ACHN (cell line): ENCODE data around the gene DHTKD1.
A peak's percentile ranks its signal among the peaks of the same experiment; 100 is the strongest.
"Not testable (repeated sequence)": the region's sequence is repeated elsewhere in the genome, so short reads cannot be mapped to it uniquely, and the experiment has no call there.

Source experiments
- DNase-seq: peaks from one replicate; pipeline ENCODE4 v3.0.0-alpha.2; 2015
- in situ Hi-C: cut with HindIII; loops from 2 replicates; pipeline ENCODE4 v1.10.0; 2017; ENCODE audit warnings: low sequenced_read_pairs, low pct_ligation_motif_present, low pct_unique_long_range_greater_than_20kb

The DHTKD1 gene

GRCh38 chr10:12062754-12063482, 5.8 kb upstream of the DHTKD1 start:
- in situ Hi-C loops: no loop called here

GRCh38 chr10:12063483-12063818, 5.3 kb upstream of the DHTKD1 start:
- in situ Hi-C loops: no loop called here
- DNase-seq: no peak

More at GRCh38 chr10:12062754-12063482, 5.8 kb upstream of the DHTKD1 start:
- no peak for DNase-seq

GRCh38 chr10:12067336-12067735, 1.4 kb upstream of the DHTKD1 start:
- DNase-seq: peak; percentile 78
- in situ Hi-C loops: no loop called here

GRCh38 chr10:12071441-12071840, 2.7 kb downstream of the DHTKD1 start:
- DNase-seq, in situ Hi-C loops: not testable (repeated sequence)

GRCh38 chr10:12073526-12073925, 4.8 kb downstream of the DHTKD1 start:
- in situ Hi-C loops: no loop called here
- DNase-seq: no peak

GRCh38 chr10:12077580-12078180, 8.9 kb downstream of the DHTKD1 start:
- in situ Hi-C loops: no loop called here
- no peak for DNase-seq

- in situ Hi-C loops: no loop called here
- DNase-seq: no peak
Measured at GRCh38 chr10:12081470-12081869, 12.7 kb downstream of the DHTKD1 start.

- in situ Hi-C loops: no loop called here
- DNase-seq: no peak
Measured at GRCh38 chr10:12081879-12082557, 13.3 kb downstream of the DHTKD1 start.

GRCh38 chr10:12088919-12089318, 20.2 kb downstream of the DHTKD1 start:
- in situ Hi-C loops: no loop called here
- DNase-seq: no peak

GRCh38 chr10:12091421-12091820, 22.7 kb downstream of the DHTKD1 start:
- in situ Hi-C loops: no loop called here
- DNase-seq: no peak

GRCh38 chr10:12097361-12097760, 28.6 kb downstream of the DHTKD1 start:
- in situ Hi-C loops, DNase-seq: not testable (repeated sequence)

GRCh38 chr10:12097791-12098190, 29.0 kb downstream of the DHTKD1 start:
- in situ Hi-C loops: no loop called here
- DNase-seq: no peak

GRCh38 chr10:12098966-12099365, 30.2 kb downstream of the DHTKD1 start:
- in situ Hi-C loops: no loop called here
- no peak for DNase-seq

GRCh38 chr10:12103802-12104201, 35.0 kb downstream of the DHTKD1 start:
- in situ Hi-C loops: no loop called here
- no peak for DNase-seq

GRCh38 chr10:12107781-12108180, 39.0 kb downstream of the DHTKD1 start:
- no peak for DNase-seq
- in situ Hi-C loops: no loop called here

GRCh38 chr10:12109286-12109685, 40.5 kb downstream of the DHTKD1 start:
- in situ Hi-C loops: no loop called here
- DNase-seq: no peak

GRCh38 chr10:12111528-12111927, 42.8 kb downstream of the DHTKD1 start:
- in situ Hi-C loops: no loop called here
- DNase-seq: no peak

- no peak for DNase-seq
- in situ Hi-C loops: no loop called here
Measured at GRCh38 chr10:12113627-12114026, 44.9 kb downstream of the DHTKD1 start.

- in situ Hi-C loops: no loop called here
- DNase-seq: no peak
Measured at GRCh38 chr10:12121673-12122072, 52.9 kb downstream of the DHTKD1 start.
